ENCODE results near the gene MARCHF3. TPM values are rescaled to one million over a fixed set of nuclear protein-coding genes. Genes with fewer than 3 reads are reported as not detected.

Gene MARCHF3
- total RNA-seq: 10 to 100 TPM; 32.5 to 33.7 TPM

- Histone ChIP-seq H3K4me1 (no peaks in the 10 kb centered on the region), H3K27me3 (no peaks in the 10 kb centered on the region), H3K27ac (peak within 1 kb of the TSS; percentile 94), H3K4me3 (peak within 1 kb of the TSS; percentile 84), H3K9ac (ENCODE audit: low read depth in 2 of 2, low read length in 2 of 2) (peak within 1 kb of the TSS; percentile 93 to 98), H3K9me3 (no peaks in the 10 kb centered on the region), H3K36me3 (no peaks in the 10 kb centered on the region)
- peak; percentile 96 for DNase-seq
- intact Hi-C loops (cut with DNase I): no loop called here
- TF ChIP-seq CTCF (IDR thresholded peaks at IDR 0.05): peak; percentile 17
Observed at GRCh38 chr5:127030259-127031146, at the start of gene MARCHF3. TSS of gene MARCHF3 (minus strand) at chr5:127030558. CDS start at chr5:126918171, 112,387 bp downstream.

- no peak for DNase-seq
- Histone ChIP-seq H3K36me3 (no peaks in the 10 kb centered on the region), H3K4me3 (no peak overlapping the region), H3K27me3 (no peaks in the 10 kb centered on the region), H3K4me1 (no peaks in the 10 kb centered on the region), H3K9me3 (no peaks in the 10 kb centered on the region), H3K9ac (ENCODE audit: low read depth in 2 of 2, low read length in 2 of 2) (no peak overlapping the region), H3K27ac (no peak overlapping the region)
- no peak for TF ChIP-seq CTCF (IDR thresholded peaks at IDR 0.05)
- intact Hi-C loops (cut with DNase I): no loop called here
Observed at GRCh38 chr5:127079994-127080491, 49.7 kb upstream of the MARCHF3 start.

- H3K4me3 ChIP-seq: no peak overlapping the region
- no peaks in the 10 kb centered on the region for H3K4me1 ChIP-seq
- H3K27me3 ChIP-seq: no peaks in the 10 kb centered on the region
- H3K36me3 ChIP-seq: no peaks in the 10 kb centered on the region
- intact Hi-C loops (cut with DNase I): no loop called here
- peak overlapping the region; percentile 19 for H3K27ac ChIP-seq
- peak; percentile 18 for DNase-seq
- H3K9ac ChIP-seq (ENCODE audit: low read depth in 2 of 2, low read length in 2 of 2): no peak overlapping the region
- H3K9me3 ChIP-seq: no peaks in the 10 kb centered on the region
- no peak for TF ChIP-seq CTCF (IDR thresholded peaks at IDR 0.05)
Observed at GRCh38 chr5:127077366-127077765, 47.0 kb upstream of the MARCHF3 start.

GRCh38 chr5:127076315-127077129 is 46.2 kb upstream of the MARCHF3 start:
- intact Hi-C loops (cut with DNase I): no loop called here
- Histone ChIP-seq H3K27ac (peak overlapping the region; percentile 19), H3K4me3 (no peak overlapping the region), H3K9me3 (no peaks in the 10 kb centered on the region), H3K4me1 (no peaks in the 10 kb centered on the region), H3K36me3 (no peaks in the 10 kb centered on the region), H3K27me3 (no peaks in the 10 kb centered on the region), H3K9ac (ENCODE audit: low read depth in 2 of 2, low read length in 2 of 2) (no peak overlapping the region)
- DNase-seq: peak; percentile 30
- TF ChIP-seq CTCF (IDR thresholded peaks at IDR 0.05): no peak

GRCh38 chr5:127074466-127074865 is 44.1 kb upstream of the MARCHF3 start:
- Histone ChIP-seq H3K4me3 (no peak overlapping the region), H3K27ac (no peak overlapping the region), H3K27me3 (no peaks in the 10 kb centered on the region), H3K4me1 (no peaks in the 10 kb centered on the region), H3K36me3 (no peaks in the 10 kb centered on the region), H3K9me3 (no peaks in the 10 kb centered on the region), H3K9ac (ENCODE audit: low read depth in 2 of 2, low read length in 2 of 2) (no peak overlapping the region)
- DNase-seq: no peak
- intact Hi-C loops (cut with DNase I): no loop called here
- TF ChIP-seq CTCF (IDR thresholded peaks at IDR 0.05): no peak
